Mucosa of gallbladder (tissue), 1 donor: ENCODE measurements around the gene NR2F1. TPM values are rescaled to one million over a fixed set of nuclear protein-coding genes. Genes with fewer than 3 reads are reported as not detected.

Source experiments
- DNase-seq: peaks from one replicate; pipeline ENCODE4 v3.0.0-alpha.2; 2020; ENCODE audit warnings: low spot score
- total RNA-seq: library from RNA; stranded (reverse); gene quantifications from one replicate; pipeline ENCODE4 v1.2.1, GENCODE V29; 2021
- donor health status: DM: no; HTN: no; CAD: no.

Gene NR2F1
- total RNA-seq, 1 donor from 2014 or later = 162 TPM

DNA sequence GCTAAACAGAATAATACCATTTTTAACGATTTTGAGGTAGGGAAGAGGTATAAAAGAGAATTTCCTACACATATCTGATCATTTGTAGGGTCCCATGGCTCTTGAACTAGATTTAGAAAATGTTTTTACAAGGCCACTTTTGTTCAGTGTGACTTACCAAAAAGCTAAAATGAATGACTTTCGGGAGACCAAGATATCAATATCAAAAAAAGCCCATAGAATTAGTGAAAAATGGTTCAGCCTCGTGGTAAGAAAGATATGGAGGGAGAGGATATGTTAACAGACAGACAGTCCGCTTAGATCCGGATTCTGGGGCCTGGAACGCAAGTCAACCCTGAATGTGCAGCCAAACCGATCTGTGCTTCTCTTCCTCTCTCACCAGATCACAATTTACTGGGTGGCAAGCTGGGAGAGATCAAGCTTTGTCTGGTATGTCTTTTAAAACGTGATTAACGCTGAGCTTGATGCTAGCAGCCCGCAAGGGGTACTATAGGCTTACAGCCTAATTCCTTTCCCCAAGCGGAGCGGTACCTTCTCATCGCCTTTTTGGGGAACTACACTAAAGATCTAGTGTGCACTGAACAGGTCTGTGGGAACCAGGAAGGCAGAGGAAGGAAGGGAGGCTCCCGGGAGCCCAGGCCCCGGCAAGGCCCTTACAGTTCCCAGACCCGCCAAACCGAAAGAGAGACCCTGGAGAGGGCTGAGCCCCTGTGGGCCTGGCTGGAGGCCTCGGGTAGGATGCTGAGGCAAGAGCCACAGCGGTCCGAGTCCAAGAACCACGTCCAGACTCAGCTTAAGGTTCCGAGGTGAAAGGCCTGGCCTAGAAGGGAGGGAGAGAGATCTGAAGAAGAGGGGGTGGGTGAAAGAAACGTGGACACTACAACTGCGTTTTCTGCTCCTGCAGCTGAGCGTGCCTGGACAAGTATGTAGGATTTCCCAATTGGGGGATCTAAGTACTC lies 4.9 kb upstream of the NR2F1 start:
- DNase-seq = no peak

DNA sequence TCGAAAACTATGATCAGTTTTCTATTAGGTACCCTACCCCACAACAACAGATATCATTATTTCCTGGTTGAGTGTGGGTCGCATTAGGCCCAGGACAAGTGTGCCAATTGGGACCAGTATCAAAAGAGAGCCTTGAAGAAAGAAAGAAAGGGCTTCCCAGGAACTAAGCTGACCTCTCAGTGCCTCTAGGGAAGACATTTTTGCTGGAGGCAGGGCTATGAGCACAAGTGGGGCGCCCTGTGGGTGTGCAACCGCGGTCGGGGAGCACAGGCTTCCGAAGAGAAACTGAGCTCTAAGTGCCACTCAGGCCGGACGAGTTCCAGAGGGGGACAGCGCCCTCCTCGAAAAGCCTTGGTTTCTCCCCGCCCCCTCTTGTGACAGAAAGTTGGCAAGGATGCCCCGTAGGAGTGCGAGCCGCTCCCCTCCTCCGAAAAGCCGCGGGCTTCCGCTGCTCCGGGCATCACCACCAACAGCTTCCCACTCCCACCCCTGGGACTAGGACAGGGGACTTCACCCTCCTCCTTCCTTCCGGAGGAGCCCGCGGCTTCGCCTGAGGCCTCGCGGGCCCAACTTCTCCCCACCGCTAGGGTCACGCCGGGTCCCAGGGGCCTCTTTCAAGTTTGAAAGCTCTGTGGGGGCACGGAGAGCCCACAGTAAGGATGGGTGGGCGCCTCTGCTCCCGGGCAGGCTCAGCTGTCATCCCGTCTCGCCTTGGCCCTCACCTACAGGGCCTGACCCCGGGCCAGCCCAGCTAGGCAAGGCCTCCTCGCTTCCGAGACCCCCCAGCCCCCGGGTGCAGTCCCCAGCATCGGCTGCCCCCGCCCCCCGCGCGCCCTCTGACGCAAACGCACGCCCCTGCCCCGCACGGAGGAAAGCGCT lies 4.0 kb upstream of the NR2F1 start:
- DNase-seq = peak; percentile 73

- no peak for DNase-seq
Observed at GRCh38 chr5:93579692-93580062, 3.3 kb upstream of the NR2F1 start.

GRCh38 chr5:93580063-93580926 lies 2.7 kb upstream of the NR2F1 start:
- DNase-seq = no peak

DNA sequence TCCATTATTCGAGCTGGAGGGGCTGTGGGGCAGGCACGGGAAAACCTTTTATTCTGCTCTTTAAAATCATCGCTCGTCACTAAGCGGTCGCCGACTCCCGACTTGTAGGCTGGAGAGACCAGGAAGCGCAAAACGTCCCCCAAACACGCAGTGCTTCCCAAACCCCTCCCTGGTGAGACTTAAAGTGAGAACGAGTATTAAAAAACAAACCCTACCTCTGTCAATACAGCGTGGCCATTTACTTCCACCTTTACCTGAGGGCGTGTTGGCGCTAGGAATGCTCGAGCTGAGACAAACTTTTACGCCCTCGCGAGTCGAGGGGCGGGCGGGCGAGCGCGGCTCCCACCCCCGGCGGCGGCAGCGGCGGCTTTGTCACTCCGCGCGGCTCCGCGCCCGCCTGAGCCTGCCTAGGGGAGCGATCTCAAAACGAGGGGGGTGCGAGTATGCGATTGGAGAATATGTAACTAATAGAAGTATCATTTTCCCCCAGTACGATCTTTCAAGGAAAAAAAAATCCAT lies 2.0 kb upstream of the NR2F1 start, which contains the start of gene NR2F1-AS1:
TSS of gene NR2F1-AS1 (minus strand) at position 293 of the 519 bp plus-strand sequence.
- DNase-seq = no peak

DNA sequence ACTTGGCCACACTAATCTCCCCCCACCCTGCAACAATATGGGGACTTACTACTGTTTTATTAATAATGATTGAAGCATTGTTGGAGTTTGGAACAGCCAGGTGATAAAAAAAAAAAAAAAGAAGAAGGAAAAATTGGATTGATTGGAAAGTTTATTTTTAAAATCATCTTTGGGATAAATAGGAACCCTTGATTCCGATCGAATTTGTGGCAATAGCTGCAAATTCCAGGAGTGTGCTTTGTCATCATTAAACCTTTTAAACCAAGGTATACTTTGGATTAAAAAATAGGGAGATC lies 907 bp upstream of the NR2F1 start:
- no peak for DNase-seq

GRCh38 chr5:93583439-93583767 lies 381 bp downstream of the NR2F1 start:
- no peak for DNase-seq

DNA sequence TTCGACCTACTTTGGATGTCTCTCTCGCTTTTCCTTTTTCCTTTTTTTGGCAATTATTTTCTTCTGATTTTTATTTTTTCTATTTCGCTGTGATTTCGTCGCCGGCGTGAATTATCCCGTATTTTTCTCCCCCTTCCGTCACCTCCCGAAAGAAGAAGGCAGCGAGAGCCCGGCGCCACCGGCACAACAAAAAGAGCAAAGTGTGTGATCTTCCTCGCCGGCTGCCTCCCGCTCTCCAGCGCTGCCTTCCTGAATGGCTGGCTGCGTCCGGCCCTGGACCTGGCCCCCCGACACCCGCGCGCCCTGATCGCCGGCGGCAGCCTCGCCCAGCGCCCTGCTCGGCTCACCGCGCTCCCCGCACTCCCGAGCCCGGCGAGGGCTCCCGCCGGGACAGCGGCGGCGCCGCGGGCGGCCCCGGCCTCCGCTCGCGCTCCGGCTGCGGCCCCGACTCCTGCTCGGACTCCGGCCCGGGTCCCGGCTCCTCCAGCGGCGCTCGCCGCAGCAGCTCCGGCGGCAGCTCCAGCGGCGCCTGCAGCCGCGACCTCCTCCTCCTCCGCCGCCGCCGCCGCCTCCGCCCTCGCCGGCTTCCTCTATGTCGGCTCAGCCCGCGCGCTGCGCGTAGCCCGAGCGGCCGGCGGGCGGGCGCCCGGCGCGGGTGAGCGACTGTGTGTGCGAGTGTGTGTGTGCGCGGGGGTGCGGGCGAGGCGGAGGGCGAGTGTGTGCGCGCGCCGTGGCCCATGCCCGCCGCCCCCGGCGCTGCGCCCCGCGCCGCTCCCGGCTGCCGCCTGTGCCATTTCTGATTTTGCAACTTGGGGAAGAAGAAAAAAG lies 960 bp downstream of the NR2F1 start:
- DNase-seq = no peak

- DNase-seq = no peak
Observed at GRCh38 chr5:93584596-93585040, 1.6 kb downstream of the NR2F1 start.

DNA sequence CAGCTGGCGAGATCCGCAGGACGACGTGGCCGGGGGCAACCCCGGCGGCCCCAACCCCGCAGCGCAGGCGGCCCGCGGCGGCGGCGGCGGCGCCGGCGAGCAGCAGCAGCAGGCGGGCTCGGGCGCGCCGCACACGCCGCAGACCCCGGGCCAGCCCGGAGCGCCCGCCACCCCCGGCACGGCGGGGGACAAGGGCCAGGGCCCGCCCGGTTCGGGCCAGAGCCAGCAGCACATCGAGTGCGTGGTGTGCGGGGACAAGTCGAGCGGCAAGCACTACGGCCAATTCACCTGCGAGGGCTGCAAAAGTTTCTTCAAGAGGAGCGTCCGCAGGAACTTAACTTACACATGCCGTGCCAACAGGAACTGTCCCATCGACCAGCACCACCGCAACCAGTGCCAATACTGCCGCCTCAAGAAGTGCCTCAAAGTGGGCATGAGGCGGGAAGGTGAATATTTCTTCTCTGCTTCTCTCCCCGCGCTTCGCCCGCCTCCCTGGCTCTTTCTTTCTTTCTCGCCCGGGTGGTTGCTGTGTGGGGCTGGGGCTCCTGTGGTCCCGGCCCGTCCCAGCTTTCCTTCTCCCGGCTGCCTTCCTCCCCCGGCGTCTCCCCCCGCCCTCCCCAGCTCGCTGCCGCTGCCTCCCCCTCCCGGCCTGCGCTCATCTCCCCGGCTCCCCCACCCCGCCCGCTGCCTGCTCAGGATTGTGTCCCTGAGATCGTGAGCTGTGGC lies 2.2 kb downstream of the NR2F1 start:
- DNase-seq = no peak

DNA sequence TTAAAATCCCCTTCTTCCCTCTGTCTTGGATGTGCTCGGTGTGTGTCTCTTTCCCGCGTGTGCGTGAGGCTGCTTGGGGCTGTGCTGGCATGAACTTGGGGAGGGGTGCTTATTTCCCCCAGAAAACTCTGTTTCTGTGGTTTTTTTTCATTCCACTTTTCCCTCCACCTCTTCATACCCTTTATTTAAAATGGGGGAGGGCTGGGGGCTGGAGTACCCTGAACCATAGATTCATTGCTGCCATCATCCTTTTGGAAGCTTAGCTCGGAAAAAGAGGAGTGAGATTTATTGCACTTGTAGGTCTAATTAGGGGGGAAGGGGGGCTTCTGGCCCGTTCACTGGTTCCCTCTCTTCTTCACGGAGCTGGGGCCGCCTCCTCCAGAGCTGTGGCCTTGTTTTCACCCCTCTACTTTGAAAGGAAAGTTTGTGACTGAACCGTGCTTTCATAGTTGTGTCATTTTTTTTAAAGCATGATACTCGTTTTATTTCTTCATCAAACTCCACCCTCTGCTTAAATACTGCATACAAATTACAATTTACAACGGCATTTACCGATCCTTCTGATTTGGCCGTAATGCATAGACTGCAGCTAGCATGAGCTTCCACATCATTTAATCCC lies 2.9 kb downstream of the NR2F1 start:
- DNase-seq = no peak

DNA sequence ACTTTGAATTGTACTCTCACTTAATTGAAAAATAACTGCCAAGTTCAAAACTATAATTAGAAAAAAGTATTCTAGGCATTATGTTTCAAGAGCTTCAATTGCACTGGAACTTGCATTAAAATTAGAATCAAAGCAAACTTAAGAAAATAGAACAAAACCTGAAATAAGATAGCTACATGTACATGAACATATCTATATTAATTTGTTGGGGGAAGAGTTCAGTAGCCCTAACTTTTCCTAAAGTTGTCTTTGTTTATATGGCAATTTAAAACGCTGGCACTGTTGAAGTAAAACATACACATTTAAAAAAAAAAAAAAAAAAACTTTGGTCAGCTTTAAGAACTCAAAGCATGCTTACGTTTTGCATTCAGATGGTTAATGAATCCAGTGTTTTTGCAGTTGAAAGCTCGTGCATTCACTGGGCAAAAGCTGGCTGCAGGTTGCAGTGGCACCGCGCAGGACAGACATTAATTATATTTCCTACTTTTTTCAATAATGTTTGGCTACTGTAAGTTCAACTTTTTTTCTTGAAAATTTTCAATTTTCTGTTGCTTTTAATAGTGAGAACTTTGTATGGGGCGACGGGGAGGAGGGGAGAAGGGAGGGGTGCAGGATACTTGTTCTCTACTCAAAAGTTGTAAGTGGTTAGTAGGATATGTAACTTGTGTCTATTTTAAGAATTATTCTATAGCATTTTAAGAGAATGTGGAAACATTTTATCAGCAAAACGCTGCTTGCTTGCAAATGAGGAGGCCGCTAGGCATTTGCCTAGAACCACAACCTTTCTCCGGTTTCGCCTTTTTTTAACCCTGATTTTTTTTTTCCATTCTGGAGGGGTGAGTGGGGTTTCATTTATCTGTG lies 3.9 kb downstream of the NR2F1 start:
- no peak for DNase-seq

- DNase-seq = no peak
Observed at GRCh38 chr5:93587597-93588351, 4.8 kb downstream of the NR2F1 start.

- no peak for DNase-seq
Observed at GRCh38 chr5:93588352-93589151, 5.5 kb downstream of the NR2F1 start.

GRCh38 chr5:93589152-93589828 lies 6.3 kb downstream of the NR2F1 start:
- DNase-seq = no peak

DNA sequence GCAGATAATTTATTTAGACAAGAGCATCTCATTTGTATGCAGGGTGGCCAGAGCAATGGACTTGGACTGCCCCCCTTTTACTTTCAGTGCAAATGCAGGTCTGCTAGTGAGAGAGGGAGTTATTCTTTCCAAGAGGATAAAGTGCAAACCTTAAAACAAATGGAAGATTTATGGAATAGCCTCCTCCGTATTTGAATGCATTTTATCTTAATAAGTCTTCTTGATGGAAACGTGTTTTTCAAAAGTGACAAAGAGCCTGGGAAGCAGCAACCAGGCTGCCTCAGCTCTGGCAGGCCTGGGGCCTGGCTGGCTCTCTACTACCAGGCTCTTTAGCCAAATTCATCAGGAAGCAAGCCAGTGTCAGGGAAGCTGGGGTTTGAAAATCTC lies 6.8 kb downstream of the NR2F1 start:
- DNase-seq = no peak
